HCT116 (cell line): ENCODE data around the gene HDAC8.

Experiments
- ZNF274 ChIP-seq: fragments of 200-500 bp; sonication (Bioruptor generic); IDR thresholded peaks from 2 replicates; pipeline ENCODE4 v1.6.1; 2014; ENCODE audit warnings: mild to moderate bottlenecking, low read depth, low read length, inconsistent platforms
- TF ChIP-seq, protein P1 (sequence below), 3 experiments: fragments of 200-600 bp in 1 of 3; sonication (generic) in 1 of 3; IDR thresholded peaks in 2 of 3; conservative IDR thresholded peaks in 1 of 3; 2 replicates each; pipeline ENCODE4 v1.5.1; 2012 to 2017; ENCODE audit warnings: low read depth in 2 of 3, low read length in 2 of 3, antibody characterized with exemption in 1 of 3, borderline replicate concordance in 1 of 3, control low read depth in 1 of 3, mild to moderate bottlenecking in 1 of 3, mixed read lengths in 1 of 3, mixed run types in 1 of 3, moderate library complexity in 1 of 3; ENCODE audit not compliant: insufficient read depth in 1 of 3

DNA sequence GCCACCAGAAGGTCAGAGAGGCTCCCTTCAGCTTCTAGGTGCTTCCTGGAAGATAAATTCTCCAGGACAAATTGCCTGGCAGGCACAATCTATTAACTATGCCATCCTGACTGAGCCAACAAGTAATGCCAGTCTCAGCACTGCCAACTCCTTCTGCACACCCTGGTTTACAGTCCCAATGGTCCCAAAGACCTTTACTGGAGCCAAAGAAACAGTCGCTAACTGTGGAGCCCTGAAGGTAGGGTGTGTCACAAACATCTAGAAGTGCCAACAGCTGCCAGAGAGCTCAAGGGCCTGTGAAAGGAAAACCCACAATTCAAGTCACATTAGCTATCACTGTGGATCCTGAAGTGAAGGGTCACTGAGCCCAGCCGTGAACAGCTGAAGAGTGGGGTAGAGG, 232.0 kb downstream of the HDAC8 start:
- TF ChIP-seq, protein P1, sequence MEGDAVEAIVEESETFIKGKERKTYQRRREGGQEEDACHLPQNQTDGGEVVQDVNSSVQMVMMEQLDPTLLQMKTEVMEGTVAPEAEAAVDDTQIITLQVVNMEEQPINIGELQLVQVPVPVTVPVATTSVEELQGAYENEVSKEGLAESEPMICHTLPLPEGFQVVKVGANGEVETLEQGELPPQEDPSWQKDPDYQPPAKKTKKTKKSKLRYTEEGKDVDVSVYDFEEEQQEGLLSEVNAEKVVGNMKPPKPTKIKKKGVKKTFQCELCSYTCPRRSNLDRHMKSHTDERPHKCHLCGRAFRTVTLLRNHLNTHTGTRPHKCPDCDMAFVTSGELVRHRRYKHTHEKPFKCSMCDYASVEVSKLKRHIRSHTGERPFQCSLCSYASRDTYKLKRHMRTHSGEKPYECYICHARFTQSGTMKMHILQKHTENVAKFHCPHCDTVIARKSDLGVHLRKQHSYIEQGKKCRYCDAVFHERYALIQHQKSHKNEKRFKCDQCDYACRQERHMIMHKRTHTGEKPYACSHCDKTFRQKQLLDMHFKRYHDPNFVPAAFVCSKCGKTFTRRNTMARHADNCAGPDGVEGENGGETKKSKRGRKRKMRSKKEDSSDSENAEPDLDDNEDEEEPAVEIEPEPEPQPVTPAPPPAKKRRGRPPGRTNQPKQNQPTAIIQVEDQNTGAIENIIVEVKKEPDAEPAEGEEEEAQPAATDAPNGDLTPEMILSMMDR (IDR thresholded peaks at IDR 0.05 in 2 of 3, conservative IDR thresholded peaks at IDR 0.05 in 1 of 3; ENCODE audit: borderline replicate concordance in 1 of 3, insufficient read depth in 1 of 3, low read depth in 2 of 3, low read length in 2 of 3): no peak
- TF ChIP-seq ZNF274: no peak
